Pancreas (tissue), 10 donors: Measurements from ENCODE around the gene POLR2I. TPM values are rescaled to one million over a fixed set of nuclear protein-coding genes. Genes with fewer than 3 reads are reported as not detected.
"Not testable (repeated sequence)": the region's sequence is repeated elsewhere in the genome, so short reads cannot be mapped to it uniquely, and the experiment has no call there.

Experiments
- ATAC-seq, 4 donors: fragments of 200-7000 bp; cut with Tn5 transposase; one replicate each; pipeline versions ENCODE4 v1.8.0 to v1.9.1; 2020; ENCODE audit warnings: mild to moderate bottlenecking in 4 of 4, moderate library complexity in 4 of 4
- DNase-seq, 6 donors: peaks; one replicate each; pipeline ENCODE4 v3.0.0-alpha.2; 2020
- FAIRE-seq: peaks from 2 replicates; lab custom pipeline; 2012; peaks lifted over from hg19 to GRCh38; lab: Jason Lieb, UNC
- H3K27ac ChIP-seq, 4 donors: fragments of 200-600 bp; sonication (generic); 1 replicate in 3 of 4; 2 replicates in 1 of 4; pipeline versions ENCODE4 v1.5.0 to v1.8.0; 2020
- H3K27me3 ChIP-seq, 4 donors: fragments of 200-600 bp; one replicate each; pipeline ENCODE4 v1.8.0; 2021
- H3K36me3 ChIP-seq, 3 donors: fragments of 200-600 bp; sonication (generic) in 1 of 3; one replicate each; pipeline versions ENCODE4 v1.5.0 to v1.8.0; 2020 to 2021
- H3K4me1 ChIP-seq, 3 donors: fragments of 200-600 bp; one replicate each; pipeline ENCODE4 v1.8.0; 2021
- H3K4me3 ChIP-seq, 4 donors: fragments of 200-600 bp; sonication (generic) in 2 of 4; one replicate each; pipeline versions ENCODE4 v1.5.0 to v1.8.0; 2020 to 2021
- H3K9me3 ChIP-seq, 4 donors: fragments of 200-600 bp; one replicate each; pipeline ENCODE4 v1.8.0; 2021
- WGBS, 2 donors: extraction: QIAGEN DNeasy Blood & Tissue Kit; methylation state at CpG; one replicate each; pipeline ENCODE4 v1.1.7; 2013; 5-methylcytosine and 5-hydroxymethylcytosine counted together
- intact Hi-C, 3 donors: fragments of 100-400 bp; cut with DNase I; formaldehyde crosslinking; loops; one replicate each; pipeline versions ENCODE4 v1.11.1 to v1.14.2; 2022
- polyA plus RNA-seq, 2 donors: library from polyadenylated mRNA; stranded (reverse); fragments of 200-250 nt; gene quantifications; one replicate each; pipeline ENCODE4 v1.2.3, GENCODE V29; 2013
- total RNA-seq, 6 donors: library from RNA; stranded (reverse); fragmentation: NEBNext Ultra II Directional in 4 of 6; extraction: Animal tissue kit (Norgen Biotek cat#: 25700) in 4 of 6; gene quantifications; one replicate each; pipeline versions ENCODE4 v1.2.1 to v1.2.4, GENCODE V29; 2021 to 2023
- TF ChIP-seq, protein P1 (sequence below), 4 donors: fragments of 200-600 bp; sonication (generic) in 3 of 4; IDR thresholded peaks; one replicate each; pipeline versions ENCODE4 v1.5.0 to v1.8.0; 2021; ENCODE audit warnings: antibody characterized with exemption in 4 of 4
- donor health status: healthy with polysubstance abuse.
- donor health status: DM: no; HTN: no; CAD: no; lungs with moderate emphysema.
- donor health status: DM: no; HTN: no; CAD: no.
- donor health status: control.
- donor health status: control.
- donor health status: Bipolar disorder and iron deficiency.
- donor health status: DM: yes; HTN: yes; CAD: no.
- donor health status: DM: no; HTN: no; CAD: no.
- donor health status: DM: no; HTN: no; CAD: no.
- donor health status: DM: yes; HTN: yes; CAD: no.

POLR2I gene
- total and polyA plus RNA-seq, 8 donors, result 29.8 to 58.0 (median 37.1) TPM

DNA sequence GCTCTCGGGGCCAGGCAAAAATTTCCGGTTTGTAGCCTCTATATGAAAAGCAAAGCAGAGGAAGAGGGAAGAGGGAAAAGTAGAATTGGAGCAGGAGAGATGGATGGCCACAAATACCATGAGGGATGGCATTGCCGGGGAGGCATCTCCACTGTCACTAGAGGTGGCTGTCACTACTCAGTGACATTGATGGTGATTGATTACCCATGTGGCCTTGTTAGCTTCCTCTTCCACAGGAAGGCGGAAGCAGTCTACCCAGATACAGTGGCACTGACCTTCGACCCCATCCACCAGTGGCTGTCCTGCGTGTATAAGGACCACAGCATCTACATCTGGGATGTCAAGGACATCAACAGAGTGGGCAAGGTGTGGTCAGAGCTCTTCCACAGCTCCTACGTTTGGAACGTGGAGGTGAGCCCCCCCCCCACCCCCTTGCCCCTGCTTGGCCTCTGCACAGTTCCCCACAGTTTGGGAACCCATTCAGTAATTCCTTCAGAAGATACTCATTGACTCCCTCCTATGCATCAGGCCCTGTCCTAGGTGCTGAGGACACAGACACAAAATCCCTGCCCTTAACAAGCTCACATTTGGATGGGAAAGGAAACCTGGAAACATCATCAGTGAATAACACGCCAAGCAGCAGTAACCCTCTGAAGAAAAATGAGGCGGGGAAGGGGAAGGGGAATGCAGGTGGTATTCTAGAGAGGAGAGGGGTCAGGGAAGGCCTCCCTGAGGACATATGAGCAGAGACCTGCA, 41.4 kb downstream of the POLR2I start:
- FAIRE-seq, result no peak
- Histone ChIP-seq H3K36me3 (no peaks in the 10 kb centered on the region), H3K4me3 (no peak overlapping the region), H3K9me3 (no peaks in the 10 kb centered on the region), H3K27ac (no peak overlapping the region), H3K27me3 (no peaks in the 10 kb centered on the region), H3K4me1 (no peaks in the 10 kb centered on the region)
- WGBS, 2 donors, result 84 to 90% methylated on average over 10 of the region's 10 CpGs
- no peak for DNase-seq
- intact Hi-C loops, result no loop called here
- no peak for ATAC-seq
- TF ChIP-seq, protein P1, sequence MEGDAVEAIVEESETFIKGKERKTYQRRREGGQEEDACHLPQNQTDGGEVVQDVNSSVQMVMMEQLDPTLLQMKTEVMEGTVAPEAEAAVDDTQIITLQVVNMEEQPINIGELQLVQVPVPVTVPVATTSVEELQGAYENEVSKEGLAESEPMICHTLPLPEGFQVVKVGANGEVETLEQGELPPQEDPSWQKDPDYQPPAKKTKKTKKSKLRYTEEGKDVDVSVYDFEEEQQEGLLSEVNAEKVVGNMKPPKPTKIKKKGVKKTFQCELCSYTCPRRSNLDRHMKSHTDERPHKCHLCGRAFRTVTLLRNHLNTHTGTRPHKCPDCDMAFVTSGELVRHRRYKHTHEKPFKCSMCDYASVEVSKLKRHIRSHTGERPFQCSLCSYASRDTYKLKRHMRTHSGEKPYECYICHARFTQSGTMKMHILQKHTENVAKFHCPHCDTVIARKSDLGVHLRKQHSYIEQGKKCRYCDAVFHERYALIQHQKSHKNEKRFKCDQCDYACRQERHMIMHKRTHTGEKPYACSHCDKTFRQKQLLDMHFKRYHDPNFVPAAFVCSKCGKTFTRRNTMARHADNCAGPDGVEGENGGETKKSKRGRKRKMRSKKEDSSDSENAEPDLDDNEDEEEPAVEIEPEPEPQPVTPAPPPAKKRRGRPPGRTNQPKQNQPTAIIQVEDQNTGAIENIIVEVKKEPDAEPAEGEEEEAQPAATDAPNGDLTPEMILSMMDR (IDR thresholded peaks at IDR 0.05), result no peak

DNA sequence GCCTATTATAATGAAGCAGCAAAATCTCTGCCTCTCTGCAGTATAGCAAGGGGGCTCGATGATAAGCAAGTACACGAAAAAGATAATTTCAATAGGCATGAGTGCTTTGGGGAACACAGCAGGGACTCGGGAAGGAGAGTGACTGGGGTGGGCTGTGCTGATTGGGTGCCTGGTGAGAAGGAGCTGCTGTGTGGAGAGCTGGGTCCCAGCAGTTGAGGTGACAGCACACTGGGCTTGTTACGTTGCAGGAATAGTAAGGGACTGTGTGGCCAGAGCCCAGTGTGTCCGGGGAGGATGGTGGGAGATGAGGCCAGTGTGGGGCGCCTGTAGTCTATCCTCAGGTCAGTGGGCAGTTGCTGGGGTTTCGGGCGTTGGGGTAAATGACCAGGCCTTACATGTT, 42.6 kb downstream of the POLR2I start:
- Histone ChIP-seq H3K9me3 (no peaks in the 10 kb centered on the region), H3K4me1 (no peaks in the 10 kb centered on the region), H3K27me3 (no peaks in the 10 kb centered on the region), H3K36me3 (no peaks in the 10 kb centered on the region), H3K4me3 (no peak overlapping the region), H3K27ac (no peak overlapping the region)
- no peak for FAIRE-seq
- TF ChIP-seq, protein P1 (IDR thresholded peaks at IDR 0.05), result no peak
- intact Hi-C loops, result no loop called here
- DNase-seq, result no peak
- WGBS, 2 donors, result 89 to 90% methylated on average over 8 of the region's 8 CpGs
- ATAC-seq, result no peak

DNA sequence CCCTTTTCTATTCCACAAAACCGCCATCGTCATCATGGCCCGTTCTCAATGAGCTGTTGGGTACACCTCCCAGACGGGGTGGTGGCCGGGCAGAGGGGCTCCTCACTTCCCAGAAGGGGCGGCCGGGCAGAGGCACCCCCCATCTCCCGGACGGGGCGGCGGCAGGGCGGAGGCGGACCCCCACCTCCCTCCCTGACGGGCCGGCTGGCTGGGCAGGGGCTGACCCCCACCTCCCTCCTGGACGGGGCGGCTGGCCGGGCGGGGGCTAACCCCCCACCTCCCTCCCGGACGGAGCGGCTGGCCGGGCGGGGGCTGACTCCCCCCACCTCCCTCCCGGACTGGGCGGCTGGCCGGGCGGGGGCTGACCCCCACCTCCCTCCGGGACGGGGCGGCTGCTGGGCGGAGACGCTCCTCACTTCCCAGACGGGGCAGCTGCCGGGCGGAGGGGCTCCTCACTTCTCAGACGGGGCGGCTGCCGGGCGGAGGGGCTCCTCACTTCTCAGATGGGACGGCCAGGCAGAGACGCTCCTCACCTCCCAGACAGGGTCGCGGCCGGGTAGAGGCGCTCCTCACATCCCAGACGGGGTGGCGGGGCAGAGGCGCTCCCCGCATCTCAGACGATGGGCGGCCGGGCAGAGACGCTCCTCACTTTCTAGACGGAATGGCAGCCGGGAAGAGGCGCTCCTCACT, 45.7 kb downstream of the POLR2I start:
- WGBS, 2 donors, result 95 to 97% methylated on average over 21 to 52 of the region's 57 CpGs
- DNase-seq, H3K27ac ChIP-seq, H3K9me3 ChIP-seq, H3K27me3 ChIP-seq, intact Hi-C loops, FAIRE-seq, ATAC-seq, H3K4me3 ChIP-seq, H3K36me3 ChIP-seq, H3K4me1 ChIP-seq: not testable (repeated sequence)

GRCh38 chr19:36067681-36068080, 47.0 kb downstream of the POLR2I start:
- Histone ChIP-seq H3K4me1 (no peaks in the 10 kb centered on the region), H3K27ac (no peak overlapping the region), H3K27me3 (no peaks in the 10 kb centered on the region), H3K4me3 (no peak overlapping the region), H3K36me3 (no peaks in the 10 kb centered on the region), H3K9me3 (no peaks in the 10 kb centered on the region)
- intact Hi-C loops, result no loop called here
- FAIRE-seq (no peak), DNase-seq (no peak), ATAC-seq (no peak)
- TF ChIP-seq, protein P1 (IDR thresholded peaks at IDR 0.05), result no peak
- WGBS, 2 donors, result 93 to 96% methylated on average over 11 of the region's 11 CpGs

- TF ChIP-seq, protein P1 (IDR thresholded peaks at IDR 0.05), result no peak
- Histone ChIP-seq H3K36me3 (no peaks in the 10 kb centered on the region), H3K27me3 (no peaks in the 10 kb centered on the region), H3K9me3 (no peaks in the 10 kb centered on the region), H3K4me1 (no peaks in the 10 kb centered on the region), H3K27ac (no peak overlapping the region), H3K4me3 (no peak overlapping the region)
- WGBS, 2 donors, result 93 to 96% methylated on average over 8 of the region's 8 CpGs
- no peak for DNase-seq
- no peak for FAIRE-seq
- intact Hi-C loops, result no loop called here
- ATAC-seq, result no peak
Observed at GRCh38 chr19:36064826-36065225, 49.8 kb downstream of the POLR2I start.

Other genes starting within 250 kb of the POLR2I start
- 10 to 100 TPM; 39.2 to 71.8 (median 47.1) TPM for gene APLP1, start 246.3 kb downstream of the POLR2I start, total RNA-seq
- gene APLP1, start 246.3 kb downstream of the POLR2I start, polyA plus RNA-seq, result 100 to 1,000 TPM; 100 to 154 TPM
- gene NFKBID, start 214.3 kb downstream of the POLR2I start, total RNA-seq, result 10 to 100 TPM in 1 of 6 donors, 1 to 10 TPM in 5; 3.1 to 10.4 (median 4.2) TPM
- 10 to 100 TPM; 15.7 to 16.7 TPM for gene NFKBID, start 214.3 kb downstream of the POLR2I start, polyA plus RNA-seq
- 1 to 10 TPM in 4 of 6 donors, under 1 TPM in 2; 0.46 to 7.4 (median 1.7) TPM for gene HCST, start 212.3 kb downstream of the POLR2I start, total RNA-seq
- gene HCST, start 212.3 kb downstream of the POLR2I start, polyA plus RNA-seq, result 10 to 100 TPM in 1 of 2 donors, 1 to 10 TPM in 1; 2.3 to 10.2 TPM
- 10 to 100 TPM in 3 of 6 donors, 1 to 10 TPM in 3; 2.5 to 73.8 (median 11.0) TPM for gene TYROBP, start 206.6 kb downstream of the POLR2I start, total RNA-seq
- gene TYROBP, start 206.6 kb downstream of the POLR2I start, polyA plus RNA-seq, result 10 to 100 TPM; 17.4 to 22.8 TPM
- 1 to 10 TPM; 4.9 to 9.8 (median 6.2) TPM for gene LRFN3, start 178.5 kb downstream of the POLR2I start, total RNA-seq
- 1 to 10 TPM; 6.7 to 7.6 TPM for gene LRFN3, start 178.5 kb downstream of the POLR2I start, polyA plus RNA-seq
- 10 to 100 TPM in 5 of 6 donors, 1 to 10 TPM in 1; 8.7 to 16.6 (median 10.8) TPM for gene SDHAF1, start 119.7 kb downstream of the POLR2I start, total RNA-seq
- gene SDHAF1, start 119.7 kb downstream of the POLR2I start, polyA plus RNA-seq, result 10 to 100 TPM; 15.8 to 21.0 TPM
- gene SYNE4, start 106.1 kb downstream of the POLR2I start, total RNA-seq, result 1 to 10 TPM; 2.6 to 5.9 (median 4.3) TPM
- gene SYNE4, start 106.1 kb downstream of the POLR2I start, polyA plus RNA-seq, result 10 to 100 TPM in 1 of 2 donors, 1 to 10 TPM in 1; 7.3 to 14.3 TPM
- gene ALKBH6, start 100.7 kb downstream of the POLR2I start, total RNA-seq, result 10 to 100 TPM in 1 of 6 donors, 1 to 10 TPM in 5; 2.6 to 10.9 (median 4.9) TPM
- 10 to 100 TPM; 15.4 to 22.8 TPM for gene ALKBH6, start 100.7 kb downstream of the POLR2I start, polyA plus RNA-seq
- gene CLIP3, start 82.0 kb downstream of the POLR2I start, total RNA-seq, result 1 to 10 TPM; 1.2 to 5.7 (median 2.5) TPM
- 1 to 10 TPM; 3.0 to 9.1 TPM for gene CLIP3, start 82.0 kb downstream of the POLR2I start, polyA plus RNA-seq
- gene THAP8, start 60.6 kb downstream of the POLR2I start, total RNA-seq, result 1 to 10 TPM in 5 of 6 donors, under 1 TPM in 1; 0.88 to 2.7 (median 1.8) TPM
- 1 to 10 TPM; 3.0 to 3.2 TPM for gene THAP8, start 60.6 kb downstream of the POLR2I start, polyA plus RNA-seq
- gene WDR62, start 60.0 kb downstream of the POLR2I start, total RNA-seq, result under 1 TPM; 0.12 to 0.47 (median 0.26) TPM
- under 1 TPM; 0.42 to 0.49 TPM for gene WDR62, start 60.0 kb downstream of the POLR2I start, polyA plus RNA-seq
- not detected for gene OVOL3, start 3.7 kb downstream of the POLR2I start, total RNA-seq
- not detected for gene OVOL3, start 3.7 kb downstream of the POLR2I start, polyA plus RNA-seq
- 10 to 100 TPM; 22.3 to 65.0 (median 32.3) TPM for gene TBCB, start 593 bp upstream of the POLR2I start, total RNA-seq
- 100 to 1,000 TPM in 1 of 2 donors, 10 to 100 TPM in 1; 72.6 to 131 TPM for gene TBCB, start 593 bp upstream of the POLR2I start, polyA plus RNA-seq
- gene CAPNS1, start 25.2 kb upstream of the POLR2I start, total RNA-seq, result 100 to 1,000 TPM; 124 to 273 (median 175) TPM
- 100 to 1,000 TPM; 260 to 271 TPM for gene CAPNS1, start 25.2 kb upstream of the POLR2I start, polyA plus RNA-seq
- gene COX7A1, start 37.6 kb upstream of the POLR2I start, total RNA-seq, result 10 to 100 TPM in 5 of 6 donors, 1 to 10 TPM in 1; 4.1 to 25.3 (median 15.1) TPM
- 10 to 100 TPM; 13.6 to 31.0 TPM for gene COX7A1, start 37.6 kb upstream of the POLR2I start, polyA plus RNA-seq
- gene ZNF565, start 99.8 kb upstream of the POLR2I start, total RNA-seq, result 1 to 10 TPM; 2.1 to 3.5 (median 2.6) TPM
- gene ZNF565, start 99.8 kb upstream of the POLR2I start, polyA plus RNA-seq, result 1 to 10 TPM; 2.4 to 2.8 TPM
- 10 to 100 TPM; 15.0 to 35.2 (median 23.1) TPM for gene ZNF146, start 100.2 kb upstream of the POLR2I start, total RNA-seq
- 10 to 100 TPM in 1 of 2 donors, 1 to 10 TPM in 1; 9.3 to 18.6 TPM for gene ZNF146, start 100.2 kb upstream of the POLR2I start, polyA plus RNA-seq